HepG2 (cell line): ENCODE data around the gene WDR7. TPM values are rescaled to one million over a fixed set of nuclear protein-coding genes. Genes with fewer than 3 reads are reported as not detected.

Experiments
- ATAC-seq: fragments of 200-7000 bp; cut with Tn5 transposase; 3 replicates; pipeline ENCODE4 v1.9.1; 2020; ENCODE audit warnings: mild to moderate bottlenecking, moderate library complexity
- BruUV-seq: library from RNA; stranded (reverse); fragments of 400-500 nt; replicated peaks from 2 replicates; lab custom pipeline; 2021; lab: Mats Ljungman, UMichigan
- CTCF ChIA-PET: fragments of 300-600 bp; formaldehyde crosslinking; extraction: SDS; loops from one replicate; lab custom pipeline; 2021; ENCODE audit warnings: low total read pairs, inconsistent platforms, low intra/inter-chr PET ratio; lab: Yijun Ruan, JAX
- POLR2A ChIA-PET: fragments of 350-600 bp; sonication (Branson Sonifier 250); formaldehyde crosslinking; loops from one replicate; lab custom pipeline; 2020; ENCODE audit warnings: antibody characterized with exemption, inconsistent platforms; lab: Yijun Ruan, JAX
- DNase-seq: peaks from one replicate; pipeline ENCODE4 v3.0.0-alpha.2; 2015; ENCODE audit warnings: low spot score
- FAIRE-seq: peaks from 3 replicates; lab custom pipeline; 2011; peaks lifted over from hg19 to GRCh38; lab: Jason Lieb, UNC
- H2AFZ ChIP-seq: one replicate; pipeline ENCODE4 v1.6.1; 2011; ENCODE audit warnings: low read length, inconsistent platforms
- H3K27ac ChIP-seq: fragments of 300-600 bp; 3 replicates; pipeline ENCODE4 v1.8.0; 2011; ENCODE audit warnings: mixed run types, mild to moderate bottlenecking, mixed read lengths, low read length, inconsistent platforms; ENCODE audit not compliant: insufficient read depth; ENCODE audit errors: extremely low read length
- H3K27me3 ChIP-seq, 2 experiments: fragments of 200-600 bp in 1 of 2; 2 replicates in 1 of 2; 3 replicates in 1 of 2; pipeline versions ENCODE4 v1.6.0 to v1.8.0; 2011; ENCODE audit warnings: low read length in 2 of 2, mild to moderate bottlenecking in 2 of 2, moderate library complexity in 2 of 2, inconsistent platforms in 1 of 2; ENCODE audit not compliant: insufficient read depth in 2 of 2, control insufficient read depth in 1 of 2
- H3K36me3 ChIP-seq, 2 experiments: fragments of 200-600 bp in 1 of 2; replicated peaks in 1 of 2; 2 replicates in 1 of 2; 3 replicates in 1 of 2; pipeline versions ENCODE4 v1.5.1 to v1.8.0; 2011; ENCODE audit warnings: low read length in 2 of 2, inconsistent platforms in 1 of 2; ENCODE audit not compliant: insufficient read depth in 2 of 2, control insufficient read depth in 1 of 2
- H3K4me1 ChIP-seq: 2 replicates; pipeline ENCODE4 v1.5.1; 2012; ENCODE audit warnings: low read length, inconsistent platforms; ENCODE audit not compliant: insufficient read depth
- H3K4me2 ChIP-seq: 2 replicates; pipeline ENCODE4 v1.6.0; 2011; ENCODE audit warnings: low read depth, low read length, inconsistent platforms
- H3K4me3 ChIP-seq, 3 experiments: fragments of 200-600 bp in 1 of 3; sonication (generic), shearing (Covaris generic) in 1 of 3; replicated peaks in 1 of 3; 2 replicates each; pipeline ENCODE4 v1.5.1; 2011 to 2016; ENCODE audit warnings: low read length in 3 of 3, inconsistent platforms in 2 of 3, low read depth in 2 of 3, mild to moderate bottlenecking in 2 of 3, control low read depth in 1 of 3, mixed read lengths in 1 of 3; ENCODE audit not compliant: insufficient read depth in 1 of 3
- H3K79me2 ChIP-seq: one replicate; pipeline ENCODE4 v1.6.1; 2011; ENCODE audit warnings: low read length, inconsistent platforms; ENCODE audit not compliant: insufficient read depth
- H3K9ac ChIP-seq: 2 replicates; pipeline ENCODE4 v1.6.0; 2011; ENCODE audit warnings: mild to moderate bottlenecking, low read depth, low read length, inconsistent platforms; ENCODE audit not compliant: insufficient read depth
- H3K9me3 ChIP-seq: 2 replicates; pipeline ENCODE4 v1.5.1; 2012; ENCODE audit warnings: mild to moderate bottlenecking, low read length
- H4K20me1 ChIP-seq: 2 replicates; pipeline ENCODE4 v1.6.0; 2011; ENCODE audit warnings: inconsistent platforms, mild to moderate bottlenecking, low read length, moderate library complexity; ENCODE audit not compliant: insufficient read depth
- IRX3 ChIP-seq: sonication (generic); formaldehyde crosslinking; IDR thresholded peaks from 2 replicates; pipeline ENCODE4 v1.8.1; 2023; ENCODE audit warnings: mild to moderate bottlenecking, low read depth, missing genetic modification reagents, borderline replicate concordance
- KDM5B ChIP-seq: sonication (generic); formaldehyde crosslinking; IDR thresholded peaks from 2 replicates; pipeline ENCODE4 v1.4.0; 2020; ENCODE audit warnings: missing genetic modification reagents, mild to moderate bottlenecking, borderline replicate concordance
- MEIS1 ChIP-seq: sonication (generic); formaldehyde crosslinking; IDR thresholded peaks from 2 replicates; pipeline ENCODE4 v1.9.0; 2021; ENCODE audit warnings: mild to moderate bottlenecking, missing genetic modification reagents, moderate library complexity, borderline replicate concordance
- MXI1 ChIP-seq: IDR thresholded peaks from 3 replicates; pipeline ENCODE4 v1.6.1; 2012; ENCODE audit warnings: low read depth, low read length, inconsistent platforms, borderline replicate concordance
- NAIF1 ChIP-seq: sonication (generic); formaldehyde crosslinking; IDR thresholded peaks from 2 replicates; pipeline ENCODE4 v1.5.0; 2020; ENCODE audit warnings: mild to moderate bottlenecking, missing genetic modification reagents, borderline replicate concordance
- NR2F1 ChIP-seq, 2 experiments: fragments of 450-650 bp in 1 of 2; formaldehyde crosslinking in 1 of 2; IDR thresholded peaks; 2 replicates each; pipeline versions ENCODE4 v1.5.0 to v1.6.1; 2016 to 2020; ENCODE audit warnings: mild to moderate bottlenecking in 1 of 2, missing compliant biosample characterization in 1 of 2, missing genetic modification reagents in 1 of 2, moderate library complexity in 1 of 2
- RBAK ChIP-seq: sonication (generic); formaldehyde crosslinking; IDR thresholded peaks from 2 replicates; pipeline ENCODE4 v1.5.1; 2020; ENCODE audit warnings: mild to moderate bottlenecking, missing genetic modification reagents
- SALL1 ChIP-seq: sonication (generic); formaldehyde crosslinking; IDR thresholded peaks from 2 replicates; pipeline ENCODE4 v1.8.0; 2022; ENCODE audit warnings: mild to moderate bottlenecking, missing genetic modification reagents
- ZFP37 ChIP-seq: sonication (generic); formaldehyde crosslinking; IDR thresholded peaks from 2 replicates; pipeline ENCODE4 v1.4.0; 2020; ENCODE audit warnings: missing genetic modification reagents, borderline replicate concordance
- ZNF362 ChIP-seq: sonication (generic); formaldehyde crosslinking; IDR thresholded peaks from 2 replicates; pipeline ENCODE4 v1.4.0; 2020; ENCODE audit warnings: missing genetic modification reagents, mild to moderate bottlenecking, borderline replicate concordance
- ZNF562 ChIP-seq: sonication (generic); formaldehyde crosslinking; IDR thresholded peaks from 2 replicates; pipeline ENCODE4 v1.8.0; 2022; ENCODE audit warnings: missing genetic modification reagents, borderline replicate concordance
- WGBS: methylation state at CpG from one replicate; pipeline ENCODE4 v1.1.6; 2017; ENCODE audit warnings: low lambda C conversion rate; 5-methylcytosine and 5-hydroxymethylcytosine counted together
- in situ Hi-C: cut with HindIII; loops from 2 replicates; pipeline ENCODE4 v1.10.0; 2017; ENCODE audit warnings: low pct_unique_long_range_greater_than_20kb; ENCODE audit not compliant: extremely low pct_ligation_motif_present
- intact Hi-C: fragments of 100-400 bp; cut with micrococcal nuclease; formaldehyde crosslinking; loops from one replicate; pipeline ENCODE4 v1.10.0; 2022; ENCODE audit not compliant: unreplicated experiment
- polyA plus RNA-seq, 8 experiments: library from polyadenylated mRNA; depleted of rRNA in 3 of 8; stranded (reverse) in 7 of 8; unstranded in 1 of 8; fragments of >200 nt; fragmentation: Illumina TruSeq in 4 of 8; extraction: Trizol in 4 of 8; gene quantifications; 2 replicates each; pipeline versions ENCODE4 v1.2.1 to v1.2.3, GENCODE V29; 2011 to 2016; ENCODE audit warnings: low read depth in 4 of 8, missing spikeins in 1 of 8, mixed read lengths in 1 of 8; ENCODE audit not compliant: insufficient read depth in 1 of 8
- total RNA-seq, 5 experiments: library from RNA; depleted of rRNA; stranded (reverse); fragments of >200 nt; fragmentation: Illumina TruSeq; extraction: Trizol; gene quantifications; 2 replicates each; pipeline ENCODE4 v1.2.3, GENCODE V29; 2016; ENCODE audit warnings: low read depth in 1 of 5
- TF ChIP-seq, protein P1 (sequence below): sonication (generic); formaldehyde crosslinking; IDR thresholded peaks from 2 replicates; pipeline ENCODE4 v1.4.0; 2020; ENCODE audit warnings: missing genetic modification reagents

WDR7 gene
- total and polyA plus RNA-seq, 2 of the 13 experiments (the other 11 are each of a cell fraction or from before 2014, with no cell fraction given), result 2.0 to 7.8 TPM

DNA sequence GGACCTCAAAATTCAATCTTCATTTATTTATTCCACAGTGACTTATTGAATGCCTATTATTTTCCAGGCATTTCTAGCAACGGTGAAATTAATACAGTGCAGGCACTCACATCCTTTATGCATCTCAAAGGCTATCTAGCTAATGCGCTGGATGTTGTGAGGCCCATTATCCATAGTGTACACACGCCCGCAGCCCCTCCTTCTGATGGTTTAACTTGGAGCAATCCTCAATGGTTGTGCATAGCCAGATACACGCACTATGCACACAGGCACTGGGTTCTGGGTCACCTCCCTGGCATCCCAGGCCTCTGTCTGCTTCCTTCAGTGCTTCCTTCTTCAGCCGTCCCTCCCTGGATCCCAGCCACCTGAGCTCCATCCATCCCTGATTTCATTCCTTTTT lies 387.2 kb downstream of the WDR7 start:
- in situ Hi-C loops (no loop called here), intact Hi-C loops (no loop called here)
- Histone ChIP-seq H3K4me3 (no peak overlapping the region), H3K36me3 (no peaks in the 10 kb centered on the region), H3K4me1 (no peaks in the 10 kb centered on the region), H3K4me2 (no peak overlapping the region), H2AFZ (no peak overlapping the region), H4K20me1 (no peaks in the 10 kb centered on the region), H3K9me3 (no peaks in the 10 kb centered on the region), H3K9ac (no peak overlapping the region), H3K79me2 (no peaks in the 10 kb centered on the region), H3K27me3 (no peaks in the 10 kb centered on the region; a peak in 1 of 5 replicates), H3K27ac (no peak overlapping the region)
- 40% methylated on average over 6 of the region's 6 CpGs for WGBS
- ATAC-seq, result no peak
- FAIRE-seq, result no peak
- ChIA-PET POLR2A (no interaction called here), CTCF (no interaction called here)
- DNase-seq, result no peak
- no TSS peak for BruUV-seq
- TF ChIP-seq RBAK (no peak), SALL1 (no peak), ZFP37 (CRISPR knock-in tag) (no peak), IRX3 (CRISPR knock-in tag) (no peak), ZNF362 (CRISPR knock-in tag) (no peak), MXI1 (no peak), ZNF562 (CRISPR knock-in tag) (no peak), MEIS1 (CRISPR knock-in tag) (no peak), NR2F1 (CRISPR knock-in tag; IDR thresholded peaks at IDR 0.05) (no peak), NAIF1 (CRISPR knock-in tag) (no peak), KDM5B (CRISPR knock-in tag) (no peak)
- TF ChIP-seq, protein P1, sequence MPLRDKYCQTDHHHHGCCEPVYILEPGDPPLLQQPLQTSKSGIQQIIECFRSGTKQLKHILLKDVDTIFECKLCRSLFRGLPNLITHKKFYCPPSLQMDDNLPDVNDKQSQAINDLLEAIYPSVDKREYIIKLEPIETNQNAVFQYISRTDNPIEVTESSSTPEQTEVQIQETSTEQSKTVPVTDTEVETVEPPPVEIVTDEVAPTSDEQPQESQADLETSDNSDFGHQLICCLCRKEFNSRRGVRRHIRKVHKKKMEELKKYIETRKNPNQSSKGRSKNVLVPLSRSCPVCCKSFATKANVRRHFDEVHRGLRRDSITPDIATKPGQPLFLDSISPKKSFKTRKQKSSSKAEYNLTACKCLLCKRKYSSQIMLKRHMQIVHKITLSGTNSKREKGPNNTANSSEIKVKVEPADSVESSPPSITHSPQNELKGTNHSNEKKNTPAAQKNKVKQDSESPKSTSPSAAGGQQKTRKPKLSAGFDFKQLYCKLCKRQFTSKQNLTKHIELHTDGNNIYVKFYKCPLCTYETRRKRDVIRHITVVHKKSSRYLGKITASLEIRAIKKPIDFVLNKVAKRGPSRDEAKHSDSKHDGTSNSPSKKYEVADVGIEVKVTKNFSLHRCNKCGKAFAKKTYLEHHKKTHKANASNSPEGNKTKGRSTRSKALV (CRISPR knock-in tag), result no peak
